ENCODE measurements around the gene GNA14. TPM values are rescaled to one million over a fixed set of nuclear protein-coding genes. Genes with fewer than 3 reads are reported as not detected.

Gene GNA14
- polyA plus RNA-seq, 2 of the 4 experiments (the other 2 are of a cell fraction), result 0.04 to 0.06 TPM

DNA sequence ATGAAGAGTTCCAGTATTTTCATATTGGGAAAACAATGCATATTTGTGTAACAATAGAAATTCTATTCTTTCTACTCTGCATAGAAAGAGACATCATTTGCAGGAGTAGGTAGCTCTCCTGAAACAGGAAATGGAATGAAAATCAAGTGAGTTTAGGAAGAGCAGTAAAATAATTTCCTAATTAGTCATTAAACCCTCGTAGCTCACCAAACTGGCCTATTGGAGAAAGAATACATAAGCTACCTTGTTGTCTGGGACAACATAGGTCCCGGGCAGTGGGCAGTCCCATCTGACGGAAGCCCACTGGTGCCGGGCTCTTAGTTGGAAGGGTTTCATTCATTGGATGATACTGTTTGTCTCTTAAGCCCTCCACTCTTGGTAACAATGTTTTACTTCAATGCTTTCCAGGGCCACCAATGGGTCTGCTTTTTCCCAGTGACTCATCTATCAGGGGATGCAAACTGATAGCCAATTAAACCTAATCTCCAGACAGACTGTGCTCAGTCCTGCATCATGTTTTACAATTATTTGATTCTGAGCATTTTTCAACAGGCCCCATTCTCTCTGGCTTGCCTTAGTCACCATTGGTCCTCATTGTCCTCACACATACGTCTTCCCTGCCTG, 46.5 kb downstream of the GNA14 start:
- POLR2A ChIA-PET, result no interaction called here
- DNase-seq (ENCODE audit: low read depth in 1 of 2, low spot score in 1 of 2) (no peak), FAIRE-seq (peak; percentile 86), ATAC-seq (no peak)
- no peak for TF ChIP-seq CBX2 (IDR thresholded peaks at IDR 0.05; ENCODE audit: borderline replicate concordance, low read depth)
- TF ChIP-seq ZNF302 (CRISPR knock-in tag; IDR thresholded peaks at IDR 0.05), result no peak
- TF ChIP-seq HDAC2 (IDR thresholded peaks at IDR 0.05), result no peak
- no peak for TF ChIP-seq CEBPB (IDR thresholded peaks at IDR 0.05)
- TF ChIP-seq GATA3 (IDR thresholded peaks at IDR 0.05; ENCODE audit: borderline replicate concordance), result no peak
- Histone ChIP-seq H3K4me2 (no peak overlapping the region), H3K9me3 (no peaks in the 10 kb centered on the region), H3K27ac (no peak overlapping the region), H3K4me3 (no peak overlapping the region), H3K4me1 (peaks cover 9% of the 10 kb centered on the region; the same call in 2 of the 3 replicates)
- 64% methylated on average over 5 of the region's 5 CpGs for WGBS (ENCODE audit: missing lambda C conversion rate)
- CTCF ChIA-PET, result interaction anchor here (0.9 to 1.7 kb wide), 2 partner anchors 32 to 38 kb away, joined by 3 read pairs; no protein-coding TSS in a partner anchor

DNA sequence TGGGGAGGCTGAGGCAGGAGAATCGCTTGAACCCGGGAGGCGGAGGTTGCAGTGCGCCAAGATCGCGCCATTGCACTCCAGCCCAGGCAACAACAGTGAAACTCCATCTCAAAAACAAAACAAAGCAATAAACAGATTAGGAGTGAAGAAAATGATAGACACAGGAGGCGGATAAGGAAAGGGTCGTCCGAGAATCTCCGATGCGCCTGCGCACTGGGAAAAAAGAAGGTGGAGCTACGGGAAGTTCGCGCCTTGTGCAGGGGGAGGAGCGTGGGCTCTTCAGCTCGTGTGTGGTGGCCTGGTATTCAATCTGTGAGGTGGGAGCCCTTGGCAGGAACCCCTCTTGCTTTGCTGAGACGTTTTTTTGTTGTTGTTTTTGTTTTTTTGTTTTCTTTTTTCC, 47.3 kb downstream of the GNA14 start:
- H3K4me1 ChIP-seq, result peaks cover 11% of the 10 kb centered on the region
- CTCF ChIA-PET, result interaction anchor here (0.9 to 1.7 kb wide), 2 partner anchors 32 to 39 kb away, joined by 3 read pairs; no protein-coding TSS in a partner anchor
- no peak overlapping the region for H3K27ac ChIP-seq
- FAIRE-seq (no peak), ATAC-seq (no peak), DNase-seq (ENCODE audit: low read depth in 1 of 2, low spot score in 1 of 2) (no peak)
- POLR2A ChIA-PET, result no interaction called here
- H3K4me2 ChIP-seq, result no peak overlapping the region
- 78% methylated on average over 18 of the region's 18 CpGs for WGBS (ENCODE audit: missing lambda C conversion rate)
- no peak overlapping the region for H3K4me3 ChIP-seq
- TF ChIP-seq NPAS2 (CRISPR knock-in tag; IDR thresholded peaks at IDR 0.05; ENCODE audit: borderline replicate concordance) (no peak), MAZ (IDR thresholded peaks at IDR 0.05; ENCODE audit: borderline replicate concordance, low read depth, low read length) (no peak), HOXB5 (CRISPR knock-in tag; IDR thresholded peaks at IDR 0.05) (no peak), NR3C1 (IDR thresholded peaks at IDR 0.05) (no peak), FOSL2 (IDR thresholded peaks at IDR 0.05) (no peak), FOSL2 (CRISPR knock-in tag; IDR thresholded peaks at IDR 0.05) (no peak), RNF2 (IDR thresholded peaks at IDR 0.05; ENCODE audit: borderline replicate concordance, low read depth) (no peak), EHMT2 (IDR thresholded peaks at IDR 0.05; ENCODE audit: low read depth) (no peak), KDM5A (IDR thresholded peaks at IDR 0.05) (no peak), KDM1A (IDR thresholded peaks at IDR 0.05; ENCODE audit: low read depth) (no peak)
- TF ChIP-seq, protein P1, sequence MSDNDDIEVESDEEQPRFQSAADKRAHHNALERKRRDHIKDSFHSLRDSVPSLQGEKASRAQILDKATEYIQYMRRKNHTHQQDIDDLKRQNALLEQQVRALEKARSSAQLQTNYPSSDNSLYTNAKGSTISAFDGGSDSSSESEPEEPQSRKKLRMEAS (IDR thresholded peaks at IDR 0.05), result no peak
- TF ChIP-seq, protein P2, sequence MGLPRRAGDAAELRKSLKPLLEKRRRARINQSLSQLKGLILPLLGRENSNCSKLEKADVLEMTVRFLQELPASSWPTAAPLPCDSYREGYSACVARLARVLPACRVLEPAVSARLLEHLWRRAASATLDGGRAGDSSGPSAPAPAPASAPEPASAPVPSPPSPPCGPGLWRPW (IDR thresholded peaks at IDR 0.05), result no peak
- TF ChIP-seq, protein P3, sequence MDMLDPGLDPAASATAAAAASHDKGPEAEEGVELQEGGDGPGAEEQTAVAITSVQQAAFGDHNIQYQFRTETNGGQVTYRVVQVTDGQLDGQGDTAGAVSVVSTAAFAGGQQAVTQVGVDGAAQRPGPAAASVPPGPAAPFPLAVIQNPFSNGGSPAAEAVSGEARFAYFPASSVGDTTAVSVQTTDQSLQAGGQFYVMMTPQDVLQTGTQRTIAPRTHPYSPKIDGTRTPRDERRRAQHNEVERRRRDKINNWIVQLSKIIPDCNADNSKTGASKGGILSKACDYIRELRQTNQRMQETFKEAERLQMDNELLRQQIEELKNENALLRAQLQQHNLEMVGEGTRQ (IDR thresholded peaks at IDR 0.05), result no peak
- H3K9me3 ChIP-seq, result no peaks in the 10 kb centered on the region

DNA sequence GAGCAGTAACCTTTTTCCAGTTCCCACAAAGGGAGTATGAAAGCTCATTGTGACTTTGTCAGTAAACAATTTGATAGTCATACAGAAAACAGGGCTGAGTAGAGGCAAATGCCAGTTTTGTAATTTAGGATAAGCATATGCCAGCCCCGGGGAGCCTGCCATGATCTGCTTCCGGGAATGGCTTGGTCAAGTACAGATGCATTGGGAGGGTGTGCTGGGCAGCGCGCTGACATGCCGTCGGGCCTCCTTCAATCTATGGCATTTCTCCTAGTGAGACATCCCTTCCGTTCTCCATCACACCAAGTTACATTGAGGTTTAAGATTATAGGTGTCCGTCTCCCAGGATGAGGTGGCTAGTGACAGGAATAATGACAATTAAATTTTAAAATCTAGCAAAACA, 48.6 kb downstream of the GNA14 start:
- Histone ChIP-seq H3K9me3 (no peaks in the 10 kb centered on the region), H3K27ac (no peak overlapping the region), H3K4me3 (no peak overlapping the region), H3K4me1 (peaks cover 24% of the 10 kb centered on the region), H3K4me2 (no peak overlapping the region)
- ChIA-PET POLR2A (no interaction called here), CTCF (interaction anchor here (1.7 kb wide), 1 partner anchor 40 kb away, joined by 3 read pairs; no protein-coding TSS in a partner anchor)
- WGBS (ENCODE audit: missing lambda C conversion rate), result 81% methylated on average over 8 of the region's 8 CpGs
- no peak for ATAC-seq
- no peak for FAIRE-seq
- no peak for DNase-seq (ENCODE audit: low read depth in 1 of 2, low spot score in 1 of 2)
- TF ChIP-seq CEBPB (IDR thresholded peaks at IDR 0.05), result no peak
- TF ChIP-seq CHD2 (IDR thresholded peaks at IDR 0.05; ENCODE audit: low read length, partially characterized antibody), result no peak
- no peak for TF ChIP-seq FOXS1 (CRISPR knock-in tag; IDR thresholded peaks at IDR 0.05)
- TF ChIP-seq, protein P1 (IDR thresholded peaks at IDR 0.05), result no peak
- TF ChIP-seq, protein P4, sequence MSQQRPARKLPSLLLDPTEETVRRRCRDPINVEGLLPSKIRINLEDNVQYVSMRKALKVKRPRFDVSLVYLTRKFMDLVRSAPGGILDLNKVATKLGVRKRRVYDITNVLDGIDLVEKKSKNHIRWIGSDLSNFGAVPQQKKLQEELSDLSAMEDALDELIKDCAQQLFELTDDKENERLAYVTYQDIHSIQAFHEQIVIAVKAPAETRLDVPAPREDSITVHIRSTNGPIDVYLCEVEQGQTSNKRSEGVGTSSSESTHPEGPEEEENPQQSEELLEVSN (IDR thresholded peaks at IDR 0.05; ENCODE audit: borderline replicate concordance, low read depth), result no peak
- no peak for TF ChIP-seq BHLHE40 (IDR thresholded peaks at IDR 0.05; ENCODE audit: low read depth, low read length)
- TF ChIP-seq JUNB (IDR thresholded peaks at IDR 0.05), result no peak
- TF ChIP-seq FOSB (CRISPR knock-in tag; IDR thresholded peaks at IDR 0.05), result no peak
- TF ChIP-seq GATA3 (IDR thresholded peaks at IDR 0.05; ENCODE audit: borderline replicate concordance), result no peak
